HG03521 (cell line): ENCODE measurements around the gene MB.

Source experiments
- ATAC-seq: cut with Tn5 transposase; IDR thresholded peaks from one replicate; pipeline ENCODE4 v1.9.1; 2021; ENCODE audit warnings: mild to moderate bottlenecking, moderate library complexity; ENCODE audit not compliant: unreplicated experiment

Gene MB

DNA sequence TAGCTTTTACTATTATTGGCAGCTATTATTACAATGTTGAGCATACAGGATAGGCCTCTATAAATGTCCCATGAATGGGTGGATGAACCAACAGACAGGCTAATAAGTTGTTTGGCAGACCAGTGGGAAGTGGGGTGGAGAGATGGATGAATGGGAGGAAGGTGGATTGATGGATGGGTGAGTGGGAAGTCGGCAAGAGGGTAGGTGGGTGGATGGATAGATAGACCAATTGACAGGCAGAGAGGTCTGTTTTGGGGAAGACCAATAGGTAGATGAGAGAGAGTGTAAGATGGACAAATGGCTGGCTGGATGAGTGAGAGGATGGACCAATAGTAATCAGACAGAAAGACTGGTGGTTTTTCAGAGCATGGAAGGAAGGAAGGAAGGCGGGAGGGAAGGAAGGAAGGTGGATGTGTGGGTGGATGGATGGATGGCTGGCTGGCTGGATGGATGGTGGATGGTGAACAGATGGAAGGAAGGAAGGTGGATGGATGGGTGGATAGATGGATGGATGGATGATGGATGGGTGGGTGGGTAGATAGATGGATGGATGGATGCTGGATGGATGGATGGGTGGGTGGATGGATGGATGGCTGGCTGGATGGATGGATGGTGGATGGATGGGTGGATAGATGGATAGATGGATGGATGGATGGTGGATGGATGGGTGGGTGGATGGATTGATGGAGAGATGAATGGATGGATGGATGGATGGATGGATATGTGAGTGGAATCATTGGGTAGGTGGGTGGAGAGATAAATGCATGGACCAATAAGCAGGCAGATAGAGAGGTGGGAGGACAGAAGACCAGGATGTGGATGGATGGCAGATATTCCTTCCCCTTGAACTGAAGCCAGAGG lies 39.1 kb downstream of the MB start:
- ATAC-seq: no peak

DNA sequence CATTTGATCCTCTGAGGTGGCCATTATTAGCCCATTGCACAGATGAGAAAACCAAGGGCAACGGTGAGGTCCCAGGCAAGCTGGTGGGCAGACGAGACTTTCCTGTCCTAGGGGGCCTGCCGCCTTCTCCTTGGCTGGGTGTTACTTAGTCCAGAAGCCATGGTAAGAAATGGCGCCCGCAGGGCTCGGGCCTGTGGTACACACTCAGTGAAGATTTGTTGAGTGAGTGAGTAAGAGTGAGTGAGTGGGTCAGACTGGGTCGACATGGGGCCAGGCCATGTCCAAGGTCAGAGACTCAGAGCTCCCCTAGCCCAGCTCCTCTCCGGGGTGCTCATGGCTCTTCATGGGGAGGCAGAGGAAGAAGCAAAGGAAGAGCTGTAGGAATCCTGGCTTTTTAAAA lies 40.5 kb downstream of the MB start:
- ATAC-seq: no peak

DNA sequence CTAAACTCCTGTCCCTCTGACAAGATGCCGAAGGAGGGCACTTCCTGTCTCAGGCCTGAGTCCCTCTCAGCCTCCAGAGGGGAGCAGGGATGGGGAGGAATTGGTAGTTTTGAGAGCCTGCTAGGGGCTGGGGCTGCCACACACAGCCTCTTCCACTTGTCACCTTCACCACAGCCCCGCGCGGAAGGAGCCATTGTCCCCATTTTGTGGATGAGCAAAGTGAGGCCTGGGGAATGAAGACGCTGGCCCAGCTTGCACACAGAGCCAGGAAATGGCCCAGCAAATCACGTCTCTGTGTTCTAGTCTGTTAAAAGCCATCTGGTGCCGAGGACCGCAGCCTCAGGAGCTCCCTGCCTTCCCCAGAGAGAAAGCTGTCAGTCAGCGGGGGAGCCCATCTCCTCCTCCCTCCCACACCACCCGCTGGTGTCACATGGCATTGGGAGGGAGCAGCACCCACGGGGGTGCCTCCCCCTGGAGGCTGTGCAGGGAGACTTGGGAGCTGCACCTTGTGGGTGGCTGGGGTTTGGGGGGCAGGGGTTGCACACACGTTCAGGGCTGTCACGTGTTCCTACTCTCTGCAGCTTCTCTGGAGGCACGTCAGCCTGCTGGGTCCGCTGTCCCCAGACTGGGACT lies 41.9 kb downstream of the MB start:
- ATAC-seq: no peak

DNA sequence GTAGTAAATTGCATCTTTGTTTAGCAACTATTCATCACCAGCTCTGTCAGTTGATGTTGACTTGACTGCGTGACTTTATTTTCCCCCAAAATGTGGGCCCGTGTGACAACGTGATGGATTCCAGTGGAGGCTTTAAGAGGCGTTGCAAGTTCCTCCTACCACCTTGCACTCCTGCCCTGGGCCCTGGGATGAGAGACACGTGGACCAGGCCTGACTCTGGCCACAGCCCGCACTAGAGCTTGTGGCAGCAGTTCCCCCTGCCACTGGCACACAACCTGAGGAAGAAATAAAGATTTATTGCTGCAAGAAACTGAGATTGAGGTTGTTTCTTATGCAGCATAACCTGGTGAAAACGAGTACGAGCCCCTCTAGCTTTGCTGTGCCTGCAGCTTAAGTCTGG lies 44.6 kb downstream of the MB start:
- ATAC-seq: no peak

DNA sequence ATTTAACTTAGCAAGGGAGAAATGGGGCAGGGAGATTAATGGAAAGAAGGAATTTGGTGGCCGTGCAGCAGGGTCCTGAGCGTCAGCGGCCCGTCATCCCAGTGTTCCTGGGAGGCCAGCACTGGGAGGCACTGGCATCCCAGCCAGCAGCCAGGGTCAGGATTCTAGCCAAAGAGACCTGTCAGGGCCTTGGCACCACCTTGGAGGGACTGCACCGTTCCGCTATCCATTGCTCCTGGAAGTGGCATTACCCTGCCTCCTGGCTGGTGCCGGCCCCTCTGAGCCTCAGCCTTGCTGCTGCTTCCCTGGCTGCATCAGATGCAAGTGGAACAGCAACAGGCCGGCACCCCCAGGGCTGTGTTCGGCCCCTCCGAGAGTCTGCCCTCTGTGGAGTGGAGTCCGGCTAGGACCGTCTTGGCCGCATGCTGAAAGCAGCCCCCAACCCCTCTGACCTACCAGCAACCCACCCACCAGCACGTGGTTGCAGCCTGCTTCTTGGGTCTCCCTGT lies 46.4 kb downstream of the MB start:
- ATAC-seq: no peak

DNA sequence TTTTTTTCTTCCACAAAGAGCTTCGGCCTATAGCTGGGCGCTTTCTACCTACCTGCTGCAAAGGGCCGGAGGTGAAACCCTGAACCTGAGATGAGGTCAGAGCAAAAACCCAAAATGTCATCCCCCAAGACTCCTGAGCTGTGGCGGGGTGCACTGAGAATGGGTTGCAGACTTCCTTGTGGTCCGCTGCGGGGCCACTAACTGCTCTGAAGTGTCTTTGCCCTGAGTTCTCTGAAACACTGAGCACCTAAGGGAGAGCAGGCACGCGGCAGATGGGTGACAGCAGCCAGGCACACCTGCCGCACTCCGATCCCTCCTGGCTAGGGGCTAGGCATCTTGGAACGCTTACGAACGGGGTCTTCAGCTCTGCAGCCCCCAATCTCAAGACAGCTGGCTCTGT lies 47.2 kb downstream of the MB start:
- no peak for ATAC-seq

DNA sequence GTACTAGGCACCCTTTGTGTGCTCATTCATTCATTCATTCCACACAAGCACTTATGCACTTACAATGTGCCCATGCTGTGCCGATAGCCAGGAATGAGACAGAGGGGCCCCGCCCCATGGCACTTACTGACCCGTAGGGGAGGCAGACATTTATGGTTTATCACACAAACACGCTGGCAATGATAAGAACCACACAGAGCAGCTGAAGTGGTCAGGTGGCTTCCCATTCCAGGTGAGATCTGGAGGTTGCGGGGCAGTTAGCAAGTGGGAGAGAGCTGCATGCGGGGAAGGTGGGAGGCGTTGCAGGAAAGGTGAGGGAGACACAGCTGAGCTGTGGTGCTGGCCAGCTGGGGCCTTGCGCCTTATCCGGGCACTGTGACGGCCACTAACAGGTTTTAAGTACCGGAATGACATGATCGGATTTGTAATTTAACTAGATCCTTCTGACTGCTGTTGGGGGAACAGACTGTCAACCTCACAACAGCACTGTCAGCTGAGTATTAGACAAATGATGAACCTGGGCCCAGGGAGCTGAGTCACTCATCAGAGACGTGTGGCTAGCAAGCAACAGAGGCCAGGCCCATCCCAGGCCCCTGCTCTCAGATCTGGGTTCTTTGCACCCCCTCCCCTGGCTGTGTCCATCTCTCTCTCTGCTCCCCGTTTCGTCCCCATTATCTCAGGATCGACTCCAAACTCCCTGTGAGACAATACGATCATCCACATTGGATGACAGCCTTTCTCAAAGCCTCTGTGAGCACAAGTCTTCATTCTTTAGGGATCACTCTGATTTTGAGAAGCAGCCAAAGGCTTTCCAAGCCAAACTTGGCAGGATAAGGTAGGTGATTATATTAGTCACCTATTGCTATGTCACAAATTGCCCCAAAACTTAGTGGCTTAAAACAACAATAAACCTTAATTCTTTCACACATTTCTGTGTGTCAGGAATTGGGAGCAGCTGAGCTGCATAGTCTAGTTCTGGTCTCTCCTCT lies 48.1 kb downstream of the MB start:
- no peak for ATAC-seq

DNA sequence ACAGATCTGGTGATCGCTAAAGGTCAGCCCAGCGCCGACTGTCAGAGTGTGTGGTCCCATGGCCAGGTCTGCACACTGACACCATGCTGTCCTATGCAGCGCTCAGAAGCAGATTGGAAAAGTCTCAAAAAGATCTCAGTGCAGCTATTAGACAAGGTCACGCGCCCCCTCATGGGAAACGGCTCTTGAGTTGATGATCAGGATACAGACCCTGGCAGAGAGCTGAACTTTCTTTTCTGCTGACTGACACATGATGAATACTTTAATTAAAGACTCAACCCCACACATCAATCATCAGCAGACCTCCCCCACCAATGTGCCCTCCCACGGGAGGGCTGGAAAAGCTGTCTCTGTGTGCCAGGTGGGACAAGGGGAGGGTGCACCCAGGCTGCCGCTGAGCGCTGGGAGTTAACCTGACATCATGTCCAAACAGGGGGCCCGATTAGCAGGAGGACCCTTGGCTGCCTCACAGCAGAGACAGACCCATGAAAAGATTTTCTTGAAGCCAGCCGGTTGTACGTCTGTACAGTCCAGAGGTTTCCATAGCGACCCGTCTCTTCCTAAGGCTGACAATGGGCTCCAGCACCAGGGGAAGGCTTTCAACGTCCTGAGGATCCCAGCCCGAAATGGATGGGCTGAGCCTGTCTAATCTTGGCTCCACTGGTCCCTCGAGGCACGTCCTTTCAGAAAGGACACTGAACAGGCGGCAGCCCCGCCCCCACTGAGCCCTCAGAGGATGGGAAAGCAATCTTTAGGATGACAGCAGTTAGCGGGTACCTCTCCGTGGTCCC lies 49.6 kb downstream of the MB start:
- no peak for ATAC-seq

DNA sequence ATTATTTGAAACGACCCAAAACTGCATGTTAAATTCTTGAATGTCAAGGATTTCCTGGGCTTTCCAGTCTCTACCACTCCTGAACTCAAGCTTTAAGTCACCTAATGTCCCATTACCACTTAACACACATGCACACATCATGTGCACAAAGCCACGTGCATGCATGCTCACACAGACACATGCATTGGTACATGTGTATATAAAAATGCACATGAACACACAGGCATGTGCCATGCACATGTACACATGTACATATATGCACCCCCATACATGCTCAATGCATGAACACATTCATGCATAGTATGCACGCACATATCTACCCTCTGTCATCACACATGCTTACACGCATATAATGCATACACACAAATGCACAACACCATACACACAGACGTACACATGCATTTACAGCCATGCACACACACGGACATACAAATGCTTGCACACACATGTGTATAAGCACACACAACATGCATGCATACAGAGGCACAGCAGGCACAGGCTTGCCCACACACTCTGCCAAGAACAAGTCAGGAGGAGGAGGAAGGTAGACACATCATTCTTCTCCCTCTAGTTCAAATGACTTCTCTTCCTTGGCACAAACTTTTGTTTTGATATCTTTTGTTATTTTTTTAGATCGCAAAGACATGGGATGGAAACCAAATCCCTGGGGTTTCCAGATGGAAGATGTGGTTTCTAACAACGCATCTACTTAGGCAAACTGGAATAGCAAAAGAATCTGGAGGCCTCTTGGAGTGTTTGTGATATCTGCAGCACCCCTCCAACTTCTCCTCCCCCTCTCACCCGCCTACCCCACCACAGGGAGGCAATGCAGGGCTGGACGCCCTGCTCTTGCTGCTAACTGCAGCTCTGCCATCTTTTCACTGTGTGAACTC lies 51.9 kb downstream of the MB start:
- ATAC-seq: no peak

DNA sequence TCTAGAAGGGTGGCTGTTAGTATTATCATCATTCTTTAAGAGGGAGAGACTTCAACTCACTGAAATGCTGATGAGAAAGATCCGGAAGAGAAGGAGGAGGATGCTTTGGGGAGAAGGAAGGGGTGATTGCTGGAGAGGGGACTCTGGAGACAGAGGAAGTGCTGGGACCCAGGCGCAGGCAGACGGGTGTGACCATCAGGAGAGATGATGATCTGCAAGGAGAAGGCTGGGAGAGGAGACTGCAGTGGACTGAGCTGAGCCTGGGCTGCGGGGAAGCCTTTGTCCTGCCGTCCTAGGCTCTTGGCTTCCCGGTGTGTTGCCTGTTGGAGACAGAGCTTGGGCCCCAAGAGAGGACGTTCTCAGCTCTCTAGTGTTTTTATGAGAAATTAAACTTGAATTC lies 53.9 kb downstream of the MB start:
- ATAC-seq: no peak

DNA sequence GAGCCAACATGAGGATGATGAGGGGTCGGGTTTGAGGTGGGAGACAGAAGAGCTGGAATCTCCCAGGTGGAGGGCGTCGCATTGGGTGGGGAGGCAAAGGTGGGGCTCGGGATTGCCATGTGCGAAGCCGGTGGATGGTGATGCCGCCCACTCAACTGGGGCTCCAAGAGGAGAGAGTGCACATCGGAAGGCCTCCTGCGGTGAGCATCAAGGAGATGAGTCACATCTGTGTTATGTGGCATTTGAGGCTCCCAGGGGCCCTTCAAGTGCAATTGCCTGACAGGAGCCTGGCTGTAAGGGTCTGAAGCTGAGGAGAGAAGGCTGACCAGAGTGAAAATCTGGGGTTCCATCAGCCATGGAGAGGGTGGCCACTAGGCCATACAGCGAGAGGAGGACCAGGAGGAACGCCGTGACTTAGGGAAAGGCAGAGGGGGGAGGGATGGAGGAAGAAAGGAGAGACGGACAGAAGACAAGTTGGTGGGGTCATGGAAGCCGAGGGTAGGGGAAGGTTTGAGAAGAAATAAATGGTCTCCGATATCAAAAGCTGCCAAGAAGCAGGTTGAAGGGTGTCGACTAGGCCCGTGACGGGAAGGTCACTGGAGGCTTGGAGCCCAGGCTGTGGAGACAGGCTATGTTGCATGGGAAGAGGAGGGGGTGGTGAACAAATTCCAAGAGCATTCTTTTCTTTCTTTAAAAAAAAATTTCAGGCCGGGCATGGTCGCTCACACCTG lies 55.2 kb downstream of the MB start:
- ATAC-seq: no peak

DNA sequence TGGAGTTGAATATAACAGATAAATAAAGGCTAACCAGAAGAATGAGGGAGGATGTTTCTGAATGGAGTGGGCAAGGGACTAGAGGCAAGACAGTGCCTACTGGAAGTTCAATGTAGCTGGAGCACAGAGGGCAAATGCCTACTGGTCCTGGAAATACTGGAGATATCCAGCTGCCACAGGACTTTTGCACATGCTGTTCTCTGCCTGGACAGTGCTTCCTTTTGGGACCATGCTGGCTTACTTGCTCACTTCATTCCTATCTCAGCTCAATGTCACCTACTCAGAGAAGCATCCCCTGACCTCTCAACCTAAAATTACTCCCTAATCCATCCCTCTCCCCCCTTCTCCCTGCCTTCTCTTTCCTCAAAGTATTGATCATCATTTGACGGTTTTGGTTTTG lies 56.3 kb downstream of the MB start:
- ATAC-seq: no peak

DNA sequence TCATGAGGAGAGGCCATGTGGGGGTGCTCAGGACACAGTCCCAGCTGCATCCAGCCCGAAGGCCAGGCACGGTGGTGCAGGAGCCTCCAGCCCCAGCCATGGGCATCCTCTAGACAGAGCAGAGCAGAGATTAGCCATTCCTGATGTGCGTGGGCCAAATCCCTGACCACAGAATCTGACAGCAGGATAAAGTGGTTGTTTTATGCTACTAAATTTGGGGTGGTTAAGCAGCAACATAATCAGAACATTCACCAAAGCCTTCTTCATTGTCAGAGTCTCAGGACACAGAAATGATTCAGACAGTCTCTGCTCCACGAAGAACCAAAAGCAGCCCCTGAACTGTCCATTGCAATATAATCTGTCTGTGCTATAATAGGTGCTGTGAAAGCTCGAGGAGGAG lies 56.8 kb downstream of the MB start:
- no peak for ATAC-seq

DNA sequence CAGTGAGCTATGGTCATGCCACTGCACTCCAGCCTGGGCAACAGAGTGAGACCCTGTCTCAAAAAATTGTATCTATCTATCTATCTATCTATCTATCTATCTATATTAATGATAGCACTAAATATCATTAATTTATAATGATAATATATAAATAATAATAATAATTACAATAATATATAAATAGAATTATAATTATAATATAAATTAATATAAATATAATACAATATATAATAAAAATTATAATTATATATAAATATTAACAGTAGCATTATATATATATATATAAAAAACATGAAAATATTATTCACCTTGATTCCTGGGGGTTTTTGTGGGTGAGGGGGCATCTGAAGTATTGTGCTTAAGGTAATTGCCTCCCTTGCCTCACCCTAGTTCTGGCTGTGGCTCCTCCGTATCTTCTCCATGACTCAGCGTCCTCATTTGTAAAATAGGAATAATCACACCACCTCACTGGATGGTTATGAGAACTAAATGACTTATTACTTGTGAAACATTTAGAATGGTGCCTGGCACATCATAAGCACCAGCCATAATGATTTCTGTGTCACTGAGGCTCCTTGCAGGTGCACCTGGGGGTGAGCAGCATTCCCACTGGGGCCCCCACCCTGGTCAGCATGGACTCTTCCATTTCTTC lies 57.6 kb downstream of the MB start:
- ATAC-seq: no peak

DNA sequence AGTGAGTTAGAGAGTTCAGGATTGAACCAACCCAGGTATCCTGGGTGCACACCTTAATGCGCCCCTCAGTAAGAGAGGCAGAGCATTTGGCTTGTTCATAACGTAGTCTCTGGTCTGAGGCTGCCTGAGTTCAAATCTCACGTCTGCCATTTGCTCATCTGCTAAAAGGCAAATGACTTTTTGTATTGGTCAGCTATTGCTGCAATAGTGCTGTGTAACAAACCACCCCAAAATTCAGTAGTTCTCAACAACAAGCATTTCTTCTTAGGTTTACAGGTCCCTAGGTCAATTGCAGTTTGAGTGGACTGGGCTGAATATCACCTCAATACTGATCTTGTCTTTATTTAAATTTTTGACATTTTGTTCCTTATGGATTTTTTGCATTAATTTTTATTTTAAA lies 58.4 kb downstream of the MB start:
- ATAC-seq: no peak

DNA sequence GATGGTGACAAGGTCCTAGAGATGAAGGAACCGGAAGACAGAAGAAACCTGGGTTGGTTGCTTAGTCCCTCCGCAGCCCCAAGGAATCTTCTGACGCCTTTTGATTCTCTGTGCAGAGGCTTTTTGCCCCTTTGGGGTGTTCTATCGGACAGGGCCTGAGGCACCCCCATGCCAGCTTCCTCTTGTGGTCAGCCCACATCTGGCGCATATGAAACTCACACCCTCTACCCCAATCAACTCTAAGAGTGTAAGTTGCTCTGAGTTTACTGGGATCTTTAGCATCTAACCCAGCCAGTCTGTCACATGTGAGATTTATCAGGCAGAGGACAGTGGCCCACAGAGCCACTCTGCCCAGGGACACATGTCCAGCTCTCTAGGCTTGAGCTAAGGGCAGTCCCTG lies 59.1 kb downstream of the MB start:
- ATAC-seq: no peak
